Activated CD8-positive, alpha-beta memory T cell treated with anti-CD3 and anti-CD28 coated beads for 24 hours (primary cell): ENCODE measurements around the gene SEBOX.

Experiments
- DNase-seq: peaks from one replicate; pipeline ENCODE4 v3.0.0-alpha.2; 2020

SEBOX gene

GRCh38 chr17:28338056-28338768 is 26.8 kb downstream of the SEBOX start:
- DNase-seq: no peak

GRCh38 chr17:28335959-28336871 is 28.8 kb downstream of the SEBOX start:
- no peak for DNase-seq

GRCh38 chr17:28335201-28335958 is 29.6 kb downstream of the SEBOX start, which contains the start of the genes IFT20 and TNFAIP1:
TSS of gene IFT20 (minus strand) at chr17:28335472. CDS start at chr17:28331985, 3,487 bp downstream.
TSS of gene TNFAIP1 (plus strand) at chr17:28335761. CDS start at chr17:28339522, 3,761 bp downstream.
- DNase-seq: peak; percentile 95

- DNase-seq: no peak
Observed at GRCh38 chr17:28334666-28335200, 30.3 kb downstream of the SEBOX start.

- no peak for DNase-seq
Observed at GRCh38 chr17:28334171-28334570, 30.8 kb downstream of the SEBOX start.

- DNase-seq: no peak
Observed at GRCh38 chr17:28333083-28333746, 31.8 kb downstream of the SEBOX start.

GRCh38 chr17:28331891-28332420 is 33.0 kb downstream of the SEBOX start:
- DNase-seq: no peak

- DNase-seq: peak; percentile 53
Observed at GRCh38 chr17:28330671-28331070, 34.3 kb downstream of the SEBOX start.

GRCh38 chr17:28328325-28328724 is 36.7 kb downstream of the SEBOX start:
- DNase-seq: peak; percentile 21

GRCh38 chr17:28327709-28328108 is 37.3 kb downstream of the SEBOX start:
- DNase-seq: no peak

- peak; percentile 57 for DNase-seq
Observed at GRCh38 chr17:28327031-28327607, 37.9 kb downstream of the SEBOX start.

GRCh38 chr17:28326114-28326513 is 38.9 kb downstream of the SEBOX start:
- peak; percentile 33 for DNase-seq

GRCh38 chr17:28325211-28325610 is 39.8 kb downstream of the SEBOX start:
- no peak for DNase-seq

GRCh38 chr17:28324781-28325180 is 40.2 kb downstream of the SEBOX start:
- no peak for DNase-seq

- no peak for DNase-seq
Observed at GRCh38 chr17:28324267-28324745, 40.7 kb downstream of the SEBOX start.

GRCh38 chr17:28320215-28321061 is 44.6 kb downstream of the SEBOX start:
- peak; percentile 50 for DNase-seq

- DNase-seq: no peak
Observed at GRCh38 chr17:28319598-28319935, 45.4 kb downstream of the SEBOX start.

GRCh38 chr17:28318759-28319597 is 46.0 kb downstream of the SEBOX start, which contains the start of gene TMEM97:
TSS of gene TMEM97 (plus strand) at chr17:28319200. CDS start at chr17:28319240, 40 bp downstream.
- DNase-seq: peak; percentile 95
